CD4-positive, alpha-beta T cell (primary cell): ENCODE measurements around the gene TMEM201. TPM values are rescaled to one million over a fixed set of nuclear protein-coding genes. Genes with fewer than 3 reads are reported as not detected.

Experiments used
- ATAC-seq: fragments of 200-7000 bp; cut with Tn5 transposase; one replicate; pipeline ENCODE4 v1.10.0; 2022; ENCODE audit warnings: mild to moderate bottlenecking; ENCODE audit not compliant: poor library complexity
- CTCF ChIA-PET: fragments of 350-600 bp; sonication (Branson Sonifier 250); formaldehyde crosslinking; loops from one replicate; lab custom pipeline; 2021; ENCODE audit warnings: antibody characterized with exemption, inconsistent platforms; lab: Charles Lee
- POLR2A ChIA-PET: fragments of 350-600 bp; sonication (Branson Sonifier 250); formaldehyde crosslinking; loops from one replicate; lab custom pipeline; 2021; ENCODE audit warnings: antibody characterized with exemption, inconsistent platforms; lab: Charles Lee
- DNase-seq, 14 experiments: peaks; one replicate each; pipeline ENCODE4 v3.0.0-alpha.2; 2013 to 2020; ENCODE audit warnings: mixed read lengths in 2 of 14
- H3K27ac ChIP-seq, 2 donors: one replicate each; pipeline versions ENCODE4 v1.5.1 to v1.7.0; 2013; ENCODE audit warnings: low read length in 2 of 2, low read depth in 1 of 2, mild to moderate bottlenecking in 1 of 2
- H3K27me3 ChIP-seq, 2 experiments: 1 replicate in 1 of 2; 2 replicates in 1 of 2; pipeline versions ENCODE4 v1.6.1 to v1.7.0; 2013; ENCODE audit warnings: low read length in 2 of 2, control low read depth in 1 of 2, mild to moderate bottlenecking in 1 of 2, moderate library complexity in 1 of 2; ENCODE audit not compliant: insufficient read depth in 2 of 2, control insufficient read depth in 1 of 2
- H3K36me3 ChIP-seq: one replicate; pipeline ENCODE4 v1.6.1; 2013; ENCODE audit warnings: low read length, control low read depth; ENCODE audit not compliant: insufficient read depth
- H3K4me1 ChIP-seq: one replicate; pipeline ENCODE4 v1.6.1; 2013; ENCODE audit warnings: low read length, control low read depth; ENCODE audit not compliant: insufficient read depth
- H3K4me3 ChIP-seq: one replicate; pipeline ENCODE4 v1.5.1; 2013; ENCODE audit warnings: mild to moderate bottlenecking, low read length, moderate library complexity
- H3K9me3 ChIP-seq, 2 experiments: 1 replicate in 1 of 2; 2 replicates in 1 of 2; pipeline versions ENCODE4 v1.6.1 to v1.7.0; 2013; ENCODE audit warnings: low read length in 2 of 2, mild to moderate bottlenecking in 2 of 2, control low read depth in 1 of 2, moderate library complexity in 1 of 2; ENCODE audit not compliant: control insufficient read depth in 1 of 2, insufficient read depth in 1 of 2
- H3K27ac Mint-ChIP-seq: one replicate; pipeline ENCODE4 v1.8.0; 2020; ENCODE audit warnings: mixed read lengths
- H3K27me3 Mint-ChIP-seq: one replicate; pipeline ENCODE4 v1.8.0; 2021; ENCODE audit warnings: mixed read lengths
- H3K36me3 Mint-ChIP-seq: one replicate; pipeline ENCODE4 v1.8.0; 2021; ENCODE audit warnings: low read depth, mixed read lengths
- H3K4me1 Mint-ChIP-seq: one replicate; pipeline ENCODE4 v1.8.0; 2021; ENCODE audit warnings: low read depth, mixed read lengths
- H3K4me3 Mint-ChIP-seq: one replicate; pipeline ENCODE4 v1.8.0; 2020; ENCODE audit warnings: mild to moderate bottlenecking, mixed read lengths
- H3K9me3 Mint-ChIP-seq: one replicate; pipeline ENCODE4 v1.8.0; 2020; ENCODE audit warnings: mixed read lengths
- intact Hi-C, 2 experiments: fragments of 100-400 bp; cut with DNase I in 1 of 2; cut with micrococcal nuclease in 1 of 2; formaldehyde crosslinking; loops; one replicate each; pipeline versions ENCODE4 v1.15.1 to v1.9.0; 2023 to 2025; cut with DNase I, micrococcal nuclease
- total RNA-seq, 174 experiments: library from RNA in 2 of 174; stranded (reverse) in 2 of 174; gene quantifications; one replicate each; pipeline ENCODE4 v1.2.3 and lab custom pipeline; 2021 to 2026
- TF ChIP-seq, protein P1 (sequence below): fragments of 200-600 bp; IDR thresholded peaks from one replicate; pipeline ENCODE4 v1.8.0; 2022; ENCODE audit warnings: antibody characterized with exemption, mild to moderate bottlenecking

Gene TMEM201
- total RNA-seq, 2 experiments from 2014 or later = 9.1 to 9.2 TPM

- H3K27ac Mint-ChIP-seq = peak overlapping the region; percentile 52
- H3K27ac ChIP-seq = no peak overlapping the region
These were observed 2.4 kb downstream of the TMEM201 start for GRCh38 chr1:9590945-9591668.

GRCh38 chr1:9591669-9592509, 3.2 kb downstream of the TMEM201 start:
- peaks cover 33% of the 10 kb centered on the region for H3K4me1 Mint-ChIP-seq
- H3K27me3 ChIP-seq = no peaks in the 10 kb centered on the region
- intact Hi-C loops = no loop called here
- DNase-seq = no peak
- peaks cover 2% of the 10 kb centered on the region for H3K36me3 ChIP-seq
- ATAC-seq = no peak
- no peak overlapping the region for H3K27ac ChIP-seq
- TF ChIP-seq, protein P1, sequence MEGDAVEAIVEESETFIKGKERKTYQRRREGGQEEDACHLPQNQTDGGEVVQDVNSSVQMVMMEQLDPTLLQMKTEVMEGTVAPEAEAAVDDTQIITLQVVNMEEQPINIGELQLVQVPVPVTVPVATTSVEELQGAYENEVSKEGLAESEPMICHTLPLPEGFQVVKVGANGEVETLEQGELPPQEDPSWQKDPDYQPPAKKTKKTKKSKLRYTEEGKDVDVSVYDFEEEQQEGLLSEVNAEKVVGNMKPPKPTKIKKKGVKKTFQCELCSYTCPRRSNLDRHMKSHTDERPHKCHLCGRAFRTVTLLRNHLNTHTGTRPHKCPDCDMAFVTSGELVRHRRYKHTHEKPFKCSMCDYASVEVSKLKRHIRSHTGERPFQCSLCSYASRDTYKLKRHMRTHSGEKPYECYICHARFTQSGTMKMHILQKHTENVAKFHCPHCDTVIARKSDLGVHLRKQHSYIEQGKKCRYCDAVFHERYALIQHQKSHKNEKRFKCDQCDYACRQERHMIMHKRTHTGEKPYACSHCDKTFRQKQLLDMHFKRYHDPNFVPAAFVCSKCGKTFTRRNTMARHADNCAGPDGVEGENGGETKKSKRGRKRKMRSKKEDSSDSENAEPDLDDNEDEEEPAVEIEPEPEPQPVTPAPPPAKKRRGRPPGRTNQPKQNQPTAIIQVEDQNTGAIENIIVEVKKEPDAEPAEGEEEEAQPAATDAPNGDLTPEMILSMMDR = no peak
- no peaks in the 10 kb centered on the region for H3K9me3 ChIP-seq
- no peak overlapping the region for H3K4me3 ChIP-seq
- H3K27me3 Mint-ChIP-seq = no peaks in the 10 kb centered on the region
- H3K36me3 Mint-ChIP-seq = no peaks in the 10 kb centered on the region
- ChIA-PET CTCF (no interaction called here), POLR2A (no interaction called here)
- no peak overlapping the region for H3K27ac Mint-ChIP-seq
- peak overlapping the region; percentile 62 for H3K4me3 Mint-ChIP-seq
- peaks cover 42% of the 10 kb centered on the region for H3K4me1 ChIP-seq
- no peaks in the 10 kb centered on the region for H3K9me3 Mint-ChIP-seq

More at GRCh38 chr1:9590945-9591668, 2.4 kb downstream of the TMEM201 start:
- POLR2A ChIA-PET = no interaction called here
- intact Hi-C loops = no loop called here
- H3K36me3 ChIP-seq = no peaks in the 10 kb centered on the region
- CTCF ChIA-PET = no interaction called here
- Mint-ChIP-seq H3K4me3 (peak overlapping the region; percentile 92), H3K9me3 (no peaks in the 10 kb centered on the region), H3K4me1 (peaks cover 33% of the 10 kb centered on the region), H3K27me3 (no peaks in the 10 kb centered on the region), H3K36me3 (no peaks in the 10 kb centered on the region)
- no peak overlapping the region for H3K4me3 ChIP-seq
- DNase-seq (no peak), ATAC-seq (no peak)
- no peaks in the 10 kb centered on the region for H3K27me3 ChIP-seq
- H3K4me1 ChIP-seq = peaks cover 42% of the 10 kb centered on the region
- TF ChIP-seq, protein P1 = no peak
- H3K9me3 ChIP-seq = no peaks in the 10 kb centered on the region

DNA sequence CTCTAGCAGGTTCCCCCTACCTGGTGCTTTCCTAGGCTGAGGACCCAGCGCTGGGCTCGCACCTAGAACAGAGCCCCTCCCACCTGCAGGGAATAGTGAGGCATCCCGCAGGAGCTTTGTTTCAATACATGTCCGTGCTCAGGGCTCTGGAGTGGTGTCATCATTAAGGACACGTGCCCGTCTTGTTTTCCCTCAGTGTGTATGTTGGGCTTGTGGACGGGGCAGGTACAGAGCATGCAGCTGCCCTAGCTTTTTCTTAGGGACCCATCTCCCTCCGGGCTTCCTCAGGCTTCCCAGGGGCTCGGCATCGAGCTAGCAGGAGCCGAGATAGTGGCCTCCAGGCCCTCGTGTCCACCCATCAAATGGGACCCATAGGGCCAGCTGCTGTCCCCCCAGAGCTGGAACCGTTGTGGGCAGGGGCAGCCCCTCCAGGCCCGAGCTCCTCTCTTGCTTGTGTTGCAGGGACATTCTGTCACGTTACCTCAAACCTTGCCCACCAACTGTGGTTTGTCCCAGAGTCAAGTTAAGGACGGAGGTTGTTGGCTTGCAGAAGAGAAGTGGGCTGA, 3.9 kb downstream of the TMEM201 start:
- H3K27me3 Mint-ChIP-seq = no peaks in the 10 kb centered on the region
- no peak overlapping the region for H3K4me3 ChIP-seq
- no peaks in the 10 kb centered on the region for H3K9me3 ChIP-seq
- no peaks in the 10 kb centered on the region for H3K36me3 Mint-ChIP-seq
- H3K4me3 Mint-ChIP-seq = peak overlapping the region; percentile 7
- intact Hi-C loops = no loop called here
- peaks cover 42% of the 10 kb centered on the region for H3K4me1 ChIP-seq
- POLR2A ChIA-PET = no interaction called here
- H3K36me3 ChIP-seq = peaks cover 7% of the 10 kb centered on the region
- DNase-seq = no peak
- H3K27me3 ChIP-seq = no peaks in the 10 kb centered on the region
- no peak overlapping the region for H3K27ac ChIP-seq
- CTCF ChIA-PET = interaction anchor here (1.3 kb wide), 1 partner anchor 34 kb away, joined by 4 read pairs; no protein-coding TSS in a partner anchor
- H3K4me1 Mint-ChIP-seq = peaks cover 33% of the 10 kb centered on the region
- TF ChIP-seq, protein P1 = no peak
- no peaks in the 10 kb centered on the region for H3K9me3 Mint-ChIP-seq
- no peak overlapping the region for H3K27ac Mint-ChIP-seq
- ATAC-seq = no peak
